Spleen (tissue), 11 donors: ENCODE measurements around the gene DEAF1. TPM values are rescaled to one million over a fixed set of nuclear protein-coding genes. Genes with fewer than 3 reads are reported as not detected.
"Not testable (repeated sequence)": the region's sequence is repeated elsewhere in the genome, so short reads cannot be mapped to it uniquely, and the experiment has no call there.

Source experiments
- DNase-seq: peaks from one replicate; pipeline ENCODE4 v3.0.0-alpha.2; 2020
- H3K27ac ChIP-seq, 8 donors: fragments of 200-600 bp; sonication (generic) in 7 of 8; 1 replicate in 4 of 8; 2 replicates in 4 of 8; pipeline versions ENCODE4 v1.5.0 to v1.8.0; 2016 to 2021; ENCODE audit warnings: inconsistent platforms in 4 of 8, mild to moderate bottlenecking in 4 of 8, moderate library complexity in 1 of 8
- H3K27me3 ChIP-seq, 7 donors: fragments of 200-600 bp; sonication (generic) in 6 of 7; replicated peaks in 1 of 7; 1 replicate in 4 of 7; 2 replicates in 3 of 7; pipeline versions ENCODE4 v1.5.0 to v1.8.0; 2016 to 2021; ENCODE audit warnings: inconsistent platforms in 3 of 7, mild to moderate bottlenecking in 1 of 7
- H3K36me3 ChIP-seq, 6 donors: fragments of 200-600 bp; sonication (generic) in 5 of 6; 1 replicate in 4 of 6; 2 replicates in 2 of 6; pipeline versions ENCODE4 v1.5.0 to v1.8.0; 2016 to 2021; ENCODE audit warnings: inconsistent platforms in 2 of 6
- H3K4me1 ChIP-seq, 6 donors: fragments of 200-600 bp; sonication (generic) in 5 of 6; 1 replicate in 3 of 6; 2 replicates in 3 of 6; pipeline versions ENCODE4 v1.5.0 to v1.8.0; 2016 to 2021; ENCODE audit warnings: inconsistent platforms in 3 of 6
- H3K4me3 ChIP-seq, 8 donors: fragments of 200-600 bp; sonication (generic) in 7 of 8; 1 replicate in 4 of 8; 2 replicates in 4 of 8; pipeline versions ENCODE4 v1.5.0 to v1.8.0; 2016 to 2021; ENCODE audit warnings: inconsistent platforms in 4 of 8, mild to moderate bottlenecking in 4 of 8, moderate library complexity in 2 of 8
- H3K9me3 ChIP-seq, 8 donors: fragments of 200-600 bp; sonication (generic) in 7 of 8; 1 replicate in 4 of 8; 2 replicates in 4 of 8; pipeline versions ENCODE4 v1.5.0 to v1.8.0; 2016 to 2021; ENCODE audit warnings: inconsistent platforms in 4 of 8
- POLR2A ChIP-seq, 3 donors: fragments of 450-650 bp; IDR thresholded peaks; one replicate each; pipeline ENCODE4 v1.5.1; 2017; ENCODE audit warnings: antibody characterized with exemption in 3 of 3, mild to moderate bottlenecking in 1 of 3
- POLR2AphosphoS5 ChIP-seq, 3 donors: sonication (generic); formaldehyde crosslinking; IDR thresholded peaks; one replicate each; pipeline ENCODE4 v1.5.1; 2017; ENCODE audit warnings: antibody characterized with exemption in 3 of 3
- WGBS, 5 donors: extraction: QIAGEN DNeasy Blood & Tissue Kit in 3 of 5; methylation state at CpG; one replicate each; pipeline versions ENCODE4 v1.1.5 to v1.1.7; 2013 to 2018; 5-methylcytosine and 5-hydroxymethylcytosine counted together
- intact Hi-C: fragments of 100-400 bp; cut with DNase I; formaldehyde crosslinking; loops from one replicate; pipeline ENCODE4 v1.15.0; 2023; ENCODE audit warnings: low total_unique reads
- polyA plus RNA-seq, 3 donors: library from polyadenylated mRNA; stranded (reverse); fragments of 200-250 nt; gene quantifications; one replicate each; pipeline ENCODE4 v1.2.1, GENCODE V29; 2013
- total RNA-seq, 7 donors: library from RNA; depleted of rRNA in 3 of 7; stranded (reverse); fragments of >200 nt in 3 of 7; fragmentation: NEBNext Ultra II Directional in 4 of 7; extraction: Animal tissue kit (Norgen Biotek cat#: 25700) in 4 of 7; gene quantifications; one replicate each; pipeline versions ENCODE4 v1.1.0 to v1.2.1, GENCODE V29; 2016 to 2021
- TF ChIP-seq, protein P1 (sequence below), 11 experiments: fragments of 200-600 bp in 7 of 11; fragments of 450-650 bp in 4 of 11; sonication (generic) in 4 of 11; IDR thresholded peaks in 8 of 11; conservative IDR thresholded peaks in 3 of 11; 1 replicate in 7 of 11; 2 replicates in 4 of 11; pipeline versions ENCODE4 v1.4.0 to v1.8.0; 2016 to 2021; ENCODE audit warnings: antibody characterized with exemption in 11 of 11, inconsistent platforms in 4 of 11, mild to moderate bottlenecking in 1 of 11
- donor health status: healthy with polysubstance abuse.
- donor health status: DM: no; HTN: no; CAD: no; lungs with moderate emphysema.
- donor health status: DM: no; HTN: no; CAD: no.
- donor health status: Bipolar disorder and iron deficiency.
- donor health status: healthy.
- donor health status: DM: no; HTN: no; CAD: no.
- donor health status: DM: yes; HTN: yes; CAD: no.

DEAF1 gene
- total and polyA plus RNA-seq, 10 donors = 21.8 to 44.9 (median 30.1) TPM

GRCh38 chr11:653837-654236 is 41.2 kb downstream of the DEAF1 start:
- intact Hi-C loops = no loop called here
- Histone ChIP-seq H3K9me3 (no peaks in the 10 kb centered on the region), H3K4me3 (no peak overlapping the region), H3K36me3 (peaks cover 0 to 100% (median 24%) of the 10 kb centered on the region in 6 donors), H3K27ac (no peak overlapping the region), H3K27me3 (no peaks in the 10 kb centered on the region), H3K4me1 (peaks cover 0 to 13% (median 4%) of the 10 kb centered on the region in 6 donors)
- WGBS, 5 donors = 85 to 95% (median 90%) methylated on average over 12 to 15 of the region's 15 CpGs
- no peak for DNase-seq
- TF ChIP-seq, protein P1, sequence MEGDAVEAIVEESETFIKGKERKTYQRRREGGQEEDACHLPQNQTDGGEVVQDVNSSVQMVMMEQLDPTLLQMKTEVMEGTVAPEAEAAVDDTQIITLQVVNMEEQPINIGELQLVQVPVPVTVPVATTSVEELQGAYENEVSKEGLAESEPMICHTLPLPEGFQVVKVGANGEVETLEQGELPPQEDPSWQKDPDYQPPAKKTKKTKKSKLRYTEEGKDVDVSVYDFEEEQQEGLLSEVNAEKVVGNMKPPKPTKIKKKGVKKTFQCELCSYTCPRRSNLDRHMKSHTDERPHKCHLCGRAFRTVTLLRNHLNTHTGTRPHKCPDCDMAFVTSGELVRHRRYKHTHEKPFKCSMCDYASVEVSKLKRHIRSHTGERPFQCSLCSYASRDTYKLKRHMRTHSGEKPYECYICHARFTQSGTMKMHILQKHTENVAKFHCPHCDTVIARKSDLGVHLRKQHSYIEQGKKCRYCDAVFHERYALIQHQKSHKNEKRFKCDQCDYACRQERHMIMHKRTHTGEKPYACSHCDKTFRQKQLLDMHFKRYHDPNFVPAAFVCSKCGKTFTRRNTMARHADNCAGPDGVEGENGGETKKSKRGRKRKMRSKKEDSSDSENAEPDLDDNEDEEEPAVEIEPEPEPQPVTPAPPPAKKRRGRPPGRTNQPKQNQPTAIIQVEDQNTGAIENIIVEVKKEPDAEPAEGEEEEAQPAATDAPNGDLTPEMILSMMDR (IDR thresholded peaks at IDR 0.05 in 8 of 11, conservative IDR thresholded peaks at IDR 0.05 in 3 of 11) = no peak
- TF ChIP-seq POLR2A (IDR thresholded peaks at IDR 0.05) = no peak
- TF ChIP-seq POLR2AphosphoS5 (IDR thresholded peaks at IDR 0.05) = no peak

GRCh38 chr11:653136-653535 is 41.9 kb downstream of the DEAF1 start:
- H3K27me3 ChIP-seq, DNase-seq, H3K4me1 ChIP-seq, intact Hi-C loops, H3K27ac ChIP-seq, H3K9me3 ChIP-seq, H3K4me3 ChIP-seq: not testable (repeated sequence)
- peaks cover 0 to 100% (median 22%) of the 10 kb centered on the region in 6 donors for H3K36me3 ChIP-seq
- 77 to 88% (median 82%) methylated on average over 14 of the region's 14 CpGs for WGBS, 5 donors

DNA sequence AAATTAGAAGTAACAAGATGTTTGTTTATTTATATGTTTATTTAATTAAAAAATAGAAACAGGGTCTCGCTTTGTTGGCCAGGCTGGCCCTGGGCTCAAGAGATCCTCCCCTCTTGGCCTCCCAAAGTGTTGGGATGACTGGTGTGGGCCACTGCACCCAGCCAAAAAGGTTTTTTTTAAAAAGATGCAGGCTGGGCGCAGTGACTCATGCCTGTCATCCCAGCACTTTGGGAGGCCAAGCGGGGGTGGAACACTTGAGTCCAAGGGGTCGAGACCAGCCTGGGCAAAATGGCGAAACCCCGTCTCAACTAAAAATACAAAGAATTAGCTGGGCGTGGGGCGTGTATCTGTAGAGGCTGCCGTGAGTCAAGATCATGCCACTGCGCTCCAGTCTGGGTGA is 44.5 kb downstream of the DEAF1 start:
- intact Hi-C loops = no loop called here
- no peak for DNase-seq
- no peak overlapping the region for H3K27ac ChIP-seq
- TF ChIP-seq POLR2A (IDR thresholded peaks at IDR 0.05) (no peak), POLR2AphosphoS5 (IDR thresholded peaks at IDR 0.05) (no peak)
- TF ChIP-seq, protein P1 (IDR thresholded peaks at IDR 0.05 in 8 of 11, conservative IDR thresholded peaks at IDR 0.05 in 3 of 11) = no peak
- no peaks in the 10 kb centered on the region for H3K9me3 ChIP-seq
- no peaks in the 10 kb centered on the region for H3K27me3 ChIP-seq
- peaks cover 0 to 6% (median 0%) of the 10 kb centered on the region in 6 donors for H3K4me1 ChIP-seq
- WGBS, 5 donors = 93 to 98% (median 95%) methylated on average over 10 of the region's 10 CpGs
- no peak overlapping the region for H3K4me3 ChIP-seq
- H3K36me3 ChIP-seq = peaks cover 0 to 98% (median 24%) of the 10 kb centered on the region in 6 donors

DNA sequence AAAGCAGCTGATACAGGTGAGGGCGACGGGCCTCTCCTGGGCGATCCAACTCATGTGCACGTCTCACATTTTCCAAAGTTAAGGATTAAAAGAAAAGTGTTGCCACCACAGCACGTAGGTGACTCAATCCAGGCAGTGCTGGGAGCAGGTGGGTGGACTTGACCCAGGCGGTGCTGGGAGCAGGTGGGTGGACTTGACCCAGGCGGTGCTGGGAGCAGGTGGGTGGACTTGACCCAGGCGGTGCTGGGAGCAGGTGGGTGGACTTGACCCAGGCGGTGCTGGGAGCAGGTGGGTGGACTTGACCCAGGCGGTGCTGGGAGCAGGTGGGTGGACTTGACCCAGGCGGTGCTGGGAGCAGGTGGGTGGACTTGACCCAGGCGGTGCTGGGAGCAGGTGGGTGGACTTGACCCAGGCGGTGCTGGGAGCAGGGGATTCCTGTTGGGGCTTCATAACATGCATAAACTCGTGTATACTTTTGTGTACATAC is 47.3 kb downstream of the DEAF1 start:
- DNase-seq, H3K27ac ChIP-seq, H3K9me3 ChIP-seq, H3K4me1 ChIP-seq, intact Hi-C loops, H3K4me3 ChIP-seq, H3K27me3 ChIP-seq: not testable (repeated sequence)
- WGBS, 5 donors = 88 to 94% (median 91%) methylated on average over 9 to 11 of the region's 14 CpGs
- peaks cover 4 to 93% (median 29%) of the 10 kb centered on the region in 6 donors for H3K36me3 ChIP-seq

- 57 to 78% (median 75%) methylated on average over 14 of the region's 14 CpGs for WGBS, 5 donors
- Histone ChIP-seq H3K27ac (no peak overlapping the region), H3K4me3 (no peak overlapping the region), H3K9me3 (no peaks in the 10 kb centered on the region), H3K36me3 (peaks cover 4 to 91% (median 22%) of the 10 kb centered on the region in 6 donors), H3K27me3 (no peaks in the 10 kb centered on the region), H3K4me1 (peaks cover 0 to 11% (median under 1%) of the 10 kb centered on the region in 6 donors)
- intact Hi-C loops = no loop called here
- no peak for TF ChIP-seq POLR2A (IDR thresholded peaks at IDR 0.05)
- TF ChIP-seq POLR2AphosphoS5 (IDR thresholded peaks at IDR 0.05) = peak in 2 of 3 donors; percentile 10 to 40
- DNase-seq = no peak
Measured at GRCh38 chr11:646214-646613, 48.8 kb downstream of the DEAF1 start.
